Testis (tissue), 2 donors: ENCODE results near the gene AUTS2.

Experiments used
- POLR2A ChIP-seq: fragments of 450-650 bp; IDR thresholded peaks from one replicate; pipeline ENCODE4 v1.6.1; 2017; ENCODE audit warnings: antibody characterized with exemption, mild to moderate bottlenecking, moderate library complexity
- TF ChIP-seq, protein P1 (sequence below), 3 experiments: fragments of 450-650 bp in 2 of 3; fragments of 200-600 bp in 1 of 3; sonication (generic) in 1 of 3; IDR thresholded peaks; one replicate each; pipeline ENCODE4 v1.5.1; 2016 to 2019; ENCODE audit warnings: antibody characterized with exemption in 3 of 3, mild to moderate bottlenecking in 2 of 3, moderate library complexity in 1 of 3

DNA sequence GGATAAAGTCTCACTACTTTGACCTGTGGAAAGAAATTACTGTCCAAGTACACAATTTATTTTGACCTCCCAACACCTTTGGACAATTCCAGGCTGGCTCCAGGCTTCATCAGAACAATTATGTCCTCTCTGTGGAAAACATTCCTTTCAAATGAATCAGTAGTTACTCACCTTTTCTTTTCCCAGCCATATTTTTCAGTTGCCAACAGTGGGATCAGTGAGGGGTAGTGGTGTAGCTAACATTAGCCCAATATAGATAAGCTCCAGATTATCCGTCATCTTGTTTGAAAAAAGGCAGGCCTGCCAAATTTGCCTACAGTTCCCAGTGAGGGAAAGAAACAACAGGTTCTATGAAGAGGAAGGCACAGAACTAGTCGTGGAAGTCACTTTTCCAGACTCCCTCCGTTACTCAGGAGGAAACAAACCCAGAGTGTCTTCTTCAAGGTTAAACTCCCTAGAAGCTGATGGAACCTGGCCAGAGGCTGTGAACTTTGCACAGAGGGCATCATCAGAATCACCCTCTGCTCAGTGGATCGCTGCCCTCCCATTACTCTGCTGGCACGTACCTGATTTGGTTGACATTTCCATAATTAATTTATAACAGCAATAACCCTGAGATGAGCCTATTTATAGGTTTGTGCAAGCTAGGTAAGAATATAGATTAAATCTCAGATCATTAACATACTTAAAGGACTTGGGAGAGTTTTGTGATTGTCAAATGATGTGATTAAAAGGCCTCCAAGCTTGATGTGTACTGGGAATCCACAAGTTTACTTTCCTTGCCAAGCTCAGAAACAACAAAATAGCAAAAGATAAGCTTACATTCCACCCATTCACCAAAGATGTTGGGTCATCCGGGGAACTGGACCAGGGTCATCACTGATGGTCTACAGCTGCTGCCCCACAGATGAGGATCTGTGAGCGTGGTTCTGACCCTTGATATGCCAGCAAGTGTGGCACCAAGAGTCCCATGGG is 879.0 kb downstream of the AUTS2 start:
- TF ChIP-seq POLR2A = no peak
- TF ChIP-seq, protein P1, sequence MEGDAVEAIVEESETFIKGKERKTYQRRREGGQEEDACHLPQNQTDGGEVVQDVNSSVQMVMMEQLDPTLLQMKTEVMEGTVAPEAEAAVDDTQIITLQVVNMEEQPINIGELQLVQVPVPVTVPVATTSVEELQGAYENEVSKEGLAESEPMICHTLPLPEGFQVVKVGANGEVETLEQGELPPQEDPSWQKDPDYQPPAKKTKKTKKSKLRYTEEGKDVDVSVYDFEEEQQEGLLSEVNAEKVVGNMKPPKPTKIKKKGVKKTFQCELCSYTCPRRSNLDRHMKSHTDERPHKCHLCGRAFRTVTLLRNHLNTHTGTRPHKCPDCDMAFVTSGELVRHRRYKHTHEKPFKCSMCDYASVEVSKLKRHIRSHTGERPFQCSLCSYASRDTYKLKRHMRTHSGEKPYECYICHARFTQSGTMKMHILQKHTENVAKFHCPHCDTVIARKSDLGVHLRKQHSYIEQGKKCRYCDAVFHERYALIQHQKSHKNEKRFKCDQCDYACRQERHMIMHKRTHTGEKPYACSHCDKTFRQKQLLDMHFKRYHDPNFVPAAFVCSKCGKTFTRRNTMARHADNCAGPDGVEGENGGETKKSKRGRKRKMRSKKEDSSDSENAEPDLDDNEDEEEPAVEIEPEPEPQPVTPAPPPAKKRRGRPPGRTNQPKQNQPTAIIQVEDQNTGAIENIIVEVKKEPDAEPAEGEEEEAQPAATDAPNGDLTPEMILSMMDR (IDR thresholded peaks at IDR 0.05) = no peak
